IMR-90 (cell line): ENCODE data around the gene COLQ. TPM values are rescaled to one million over a fixed set of nuclear protein-coding genes. Genes with fewer than 3 reads are reported as not detected.

ENCODE experiments used
- ATAC-seq: fragments of 200-7000 bp; cut with Tn5 transposase; 2 replicates; pipeline ENCODE4 v1.9.1; 2020; ENCODE audit warnings: low read depth, mild to moderate bottlenecking, moderate library complexity
- BruUV-seq: library from RNA; stranded (reverse); fragments of 400-500 nt; replicated peaks from 2 replicates; lab custom pipeline; 2021; lab: Mats Ljungman, UMichigan
- CTCF ChIA-PET: fragments of 300-600 bp; formaldehyde crosslinking; extraction: SDS; loops from one replicate; lab custom pipeline; 2021; ENCODE audit warnings: antibody characterized with exemption; lab: Yijun Ruan, JAX
- POLR2A ChIA-PET: fragments of 300-600 bp; sonication (Branson Sonifier 250); formaldehyde crosslinking; loops from one replicate; lab custom pipeline; 2022; ENCODE audit warnings: antibody characterized with exemption; ENCODE audit not compliant: unreplicated experiment; lab: Charles Lee
- DNase-seq: peaks from one replicate; pipeline ENCODE4 v3.0.0; 2013
- H2AFZ ChIP-seq: replicated peaks from 2 replicates; pipeline ENCODE3; 2013; ENCODE audit warnings: low read length, mild to moderate bottlenecking; ENCODE audit not compliant: poor library complexity
- H2AK5ac ChIP-seq: 2 replicates; pipeline ENCODE4 v1.6.1; 2013; ENCODE audit warnings: low read depth, low read length, inconsistent platforms
- H2AK9ac ChIP-seq: replicated peaks from 2 replicates; pipeline ENCODE3; 2013; ENCODE audit warnings: mild to moderate bottlenecking, low read depth, low read length, moderate library complexity; ENCODE audit not compliant: poor library complexity
- H2BK120ac ChIP-seq: 2 replicates; pipeline ENCODE4 v1.6.1; 2013; ENCODE audit warnings: low read depth, low read length, inconsistent platforms
- H2BK15ac ChIP-seq: 3 replicates; pipeline ENCODE4 v1.6.1; 2013; ENCODE audit warnings: low read depth, low read length, inconsistent platforms
- H2BK20ac ChIP-seq: 2 replicates; pipeline ENCODE4 v1.6.1; 2013; ENCODE audit warnings: low read depth, mild to moderate bottlenecking, inconsistent platforms, low read length, moderate library complexity
- H2BK5ac ChIP-seq: 2 replicates; pipeline ENCODE4 v1.6.1; 2013; ENCODE audit warnings: mild to moderate bottlenecking, low read depth, low read length, inconsistent platforms; ENCODE audit not compliant: poor library complexity, severe bottlenecking
- H3K14ac ChIP-seq: replicated peaks from 2 replicates; pipeline ENCODE4 v1.6.1; 2013; ENCODE audit warnings: low read depth, low read length, inconsistent platforms
- H3K18ac ChIP-seq: 2 replicates; pipeline ENCODE4 v1.6.1; 2013; ENCODE audit warnings: low read depth, low read length, control low read depth
- H3K23ac ChIP-seq: 2 replicates; pipeline ENCODE4 v1.6.1; 2013; ENCODE audit warnings: low read depth, low read length, inconsistent platforms
- H3K27ac ChIP-seq: 2 replicates; pipeline ENCODE4 v1.5.1; 2013; ENCODE audit warnings: mild to moderate bottlenecking, control low read depth, low read length; ENCODE audit not compliant: insufficient read depth
- H3K27me3 ChIP-seq: 2 replicates; pipeline ENCODE4 v1.6.1; 2013; ENCODE audit warnings: low read length; ENCODE audit not compliant: control insufficient read depth, insufficient read depth
- H3K36me3 ChIP-seq: 2 replicates; pipeline ENCODE4 v1.6.1; 2013; ENCODE audit warnings: low read length, mixed read lengths; ENCODE audit not compliant: control insufficient read depth, insufficient read depth
- H3K4ac ChIP-seq: 2 replicates; pipeline ENCODE4 v1.6.1; 2013; ENCODE audit warnings: low read depth, low read length, inconsistent platforms
- H3K4me1 ChIP-seq: 2 replicates; pipeline ENCODE4 v1.6.1; 2013; ENCODE audit warnings: low read length, mixed read lengths; ENCODE audit not compliant: control insufficient read depth, insufficient read depth
- H3K4me2 ChIP-seq: 2 replicates; pipeline ENCODE4 v1.6.1; 2013; ENCODE audit warnings: low read depth, mild to moderate bottlenecking, control low read depth, low read length, moderate library complexity
- H3K4me3 ChIP-seq: 2 replicates; pipeline ENCODE4 v1.5.1; 2013; ENCODE audit warnings: low read depth, mild to moderate bottlenecking, control low read depth, low read length, moderate library complexity; ENCODE audit not compliant: insufficient read depth
- H3K56ac ChIP-seq: 2 replicates; pipeline ENCODE4 v1.6.1; 2013; ENCODE audit warnings: low read length, inconsistent platforms; ENCODE audit not compliant: insufficient read depth; ENCODE audit errors: extremely low read depth
- H3K79me1 ChIP-seq, 2 experiments: 2 replicates each; pipeline ENCODE4 v1.6.1; 2013; ENCODE audit warnings: low read length in 2 of 2, inconsistent platforms in 1 of 2, low read depth in 1 of 2
- H3K9ac ChIP-seq: 2 replicates; pipeline ENCODE4 v1.6.1; 2013; ENCODE audit warnings: low read depth, low read length, control low read depth
- H3K9me1 ChIP-seq: 2 replicates; pipeline ENCODE4 v1.6.1; 2013; ENCODE audit warnings: low read length, inconsistent platforms; ENCODE audit not compliant: insufficient read depth
- H3K9me3 ChIP-seq: 2 replicates; pipeline ENCODE4 v1.6.1; 2013; ENCODE audit warnings: low read length; ENCODE audit not compliant: control insufficient read depth, insufficient read depth
- H4K20me1 ChIP-seq: 2 replicates; pipeline ENCODE4 v1.6.1; 2013; ENCODE audit warnings: low read length, inconsistent platforms; ENCODE audit not compliant: insufficient read depth
- H4K5ac ChIP-seq: 2 replicates; pipeline ENCODE4 v1.6.1; 2013; ENCODE audit warnings: mild to moderate bottlenecking, low read depth, low read length, control low read depth
- H4K8ac ChIP-seq, 2 experiments: 2 replicates each; pipeline ENCODE4 v1.6.1; 2013; ENCODE audit warnings: low read depth in 2 of 2, low read length in 2 of 2, control low read depth in 1 of 2, inconsistent platforms in 1 of 2
- H4K91ac ChIP-seq: 2 replicates; pipeline ENCODE4 v1.6.1; 2013; ENCODE audit warnings: low read depth, low read length, inconsistent platforms; ENCODE audit not compliant: insufficient read depth
- BHLHE40 ChIP-seq: fragments of 150-350 bp; IDR thresholded peaks from 2 replicates; pipeline ENCODE4 v1.6.1; 2016; ENCODE audit warnings: mild to moderate bottlenecking, low read depth, low read length
- CEBPB ChIP-seq: IDR thresholded peaks from 2 replicates; pipeline ENCODE4 v1.6.1; 2012; ENCODE audit warnings: low read depth, low read length, improper control_type of control experiment
- CHD1 ChIP-seq: IDR thresholded peaks from 2 replicates; pipeline ENCODE4 v1.6.1; 2012; ENCODE audit warnings: low read depth, low read length, improper control_type of control experiment
- FOS ChIP-seq: fragments of 150-350 bp; IDR thresholded peaks from 2 replicates; pipeline ENCODE4 v1.6.1; 2016; ENCODE audit warnings: low read depth, low read length
- MAFK ChIP-seq: IDR thresholded peaks from 2 replicates; pipeline ENCODE4 v1.6.1; 2012; ENCODE audit warnings: low read depth, low read length, improper control_type of control experiment
- MAZ ChIP-seq: IDR thresholded peaks from 2 replicates; pipeline ENCODE4 v1.6.1; 2012; ENCODE audit warnings: low read depth, mild to moderate bottlenecking, low read length, improper control_type of control experiment, moderate library complexity, borderline replicate concordance
- MXI1 ChIP-seq: IDR thresholded peaks from 2 replicates; pipeline ENCODE4 v1.6.1; 2012; ENCODE audit warnings: low read depth, mild to moderate bottlenecking, low read length, moderate library complexity, borderline replicate concordance
- NFE2L2 ChIP-seq: fragments of 150-350 bp; IDR thresholded peaks from 2 replicates; pipeline ENCODE4 v1.6.1; 2016; ENCODE audit warnings: low read depth, mild to moderate bottlenecking, low read length
- POLR2A ChIP-seq: IDR thresholded peaks from 2 replicates; pipeline ENCODE4 v1.6.1; 2012; ENCODE audit warnings: mild to moderate bottlenecking, low read depth, low read length
- RAD21 ChIP-seq: IDR thresholded peaks from 2 replicates; pipeline ENCODE4 v1.6.1; 2012; ENCODE audit warnings: low read length, improper control_type of control experiment
- RCOR1 ChIP-seq: IDR thresholded peaks from 2 replicates; pipeline ENCODE4 v1.6.1; 2012; ENCODE audit warnings: mild to moderate bottlenecking, low read length, improper control_type of control experiment; ENCODE audit not compliant: insufficient replicate concordance
- RFX5 ChIP-seq: IDR thresholded peaks from 2 replicates; pipeline ENCODE4 v1.8.0; 2012; ENCODE audit warnings: low read depth, mild to moderate bottlenecking, low read length, moderate library complexity
- SMC3 ChIP-seq: fragments of 150-350 bp; IDR thresholded peaks from 2 replicates; pipeline ENCODE4 v1.6.1; 2016; ENCODE audit warnings: low read depth, mild to moderate bottlenecking, antibody characterized with exemption, low read length, moderate library complexity
- WGBS, 2 experiments: methylation state at CpG; one replicate each; pipeline versions ENCODE4 v1.1.5 to v1.1.7; 2013; ENCODE audit warnings: missing lambda C conversion rate in 2 of 2; ENCODE audit not compliant: insufficient read length in 1 of 2; ENCODE audit errors: extremely low coverage in 2 of 2; 5-methylcytosine and 5-hydroxymethylcytosine counted together
- dilution Hi-C: fragments of 300-500 bp; cut with HindIII; formaldehyde crosslinking; loops from one replicate; pipeline ENCODE4 v1.14.3; 2018; ENCODE audit warnings: low sequenced_read_pairs; ENCODE audit not compliant: unreplicated experiment
- in situ Hi-C: fragments of 300-500 bp; cut with MboI; formaldehyde crosslinking; loops from 3 replicates; pipeline ENCODE4 v1.14.3; 2019; ENCODE audit warnings: low sequenced_read_pairs, inconsistent platforms, mixed read lengths
- intact Hi-C: fragments of 100-400 bp; cut with micrococcal nuclease; formaldehyde crosslinking; loops from 2 replicates; pipeline ENCODE4 v1.10.0; 2022
- polyA plus RNA-seq, 3 experiments: library from polyadenylated mRNA; depleted of rRNA; stranded (reverse); fragments of >200 nt; gene quantifications; 2 replicates each; pipeline ENCODE4 v1.2.3, GENCODE V29; 2012; ENCODE audit warnings: low replicate concordance in 1 of 3
- total RNA-seq: library from RNA; depleted of rRNA; stranded (reverse); fragments of >200 nt; gene quantifications from 2 replicates; pipeline ENCODE4 v1.2.3, GENCODE V29; 2012
- TF ChIP-seq, protein P1 (sequence below): conservative IDR thresholded peaks from 2 replicates; pipeline ENCODE4 v1.5.1; 2012; ENCODE audit warnings: mild to moderate bottlenecking, low read depth, low read length, improper control_type of control experiment
- TF ChIP-seq, protein P2 (sequence below): fragments of 150-350 bp; IDR thresholded peaks from 2 replicates; pipeline ENCODE4 v1.6.1; 2016; ENCODE audit warnings: low read depth, mild to moderate bottlenecking, low read length, moderate library complexity, borderline replicate concordance
- TF ChIP-seq, protein P3 (sequence below): fragments of 150-350 bp; IDR thresholded peaks from 2 replicates; pipeline ENCODE4 v1.6.1; 2017; ENCODE audit warnings: mild to moderate bottlenecking, antibody characterized with exemption, low read length, low read depth

The COLQ gene
- total and polyA plus RNA-seq, 2 of the 4 experiments (the other 2 are of a cell fraction), result 0.18 to 0.65 TPM

DNA sequence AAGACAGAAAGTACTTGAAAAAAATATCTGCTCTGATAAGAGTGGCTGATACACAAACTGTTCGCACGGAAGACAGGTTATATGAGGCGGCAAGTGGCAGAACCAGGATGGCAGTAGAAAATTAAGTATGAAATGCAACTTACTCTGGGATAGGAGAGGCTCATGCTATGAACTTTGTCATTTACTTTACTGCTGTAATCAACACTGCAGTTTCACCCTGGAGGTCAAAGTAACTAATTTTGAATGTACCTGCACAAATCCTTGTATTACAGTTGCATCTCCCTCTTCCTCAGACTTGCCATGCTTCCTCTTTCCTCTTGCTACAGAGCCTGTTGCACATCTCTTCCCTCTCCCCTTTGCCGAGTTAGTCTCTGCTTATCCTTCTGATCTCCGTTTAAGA, 41.1 kb upstream of the COLQ start:
- TF ChIP-seq POLR2A (no peak), MAZ (no peak), MAFK (no peak), RFX5 (no peak), BHLHE40 (no peak), MXI1 (no peak), FOS (no peak), CEBPB (no peak), CHD1 (no peak), RCOR1 (no peak), RAD21 (no peak), NFE2L2 (no peak), SMC3 (no peak)
- TF ChIP-seq, protein P1, sequence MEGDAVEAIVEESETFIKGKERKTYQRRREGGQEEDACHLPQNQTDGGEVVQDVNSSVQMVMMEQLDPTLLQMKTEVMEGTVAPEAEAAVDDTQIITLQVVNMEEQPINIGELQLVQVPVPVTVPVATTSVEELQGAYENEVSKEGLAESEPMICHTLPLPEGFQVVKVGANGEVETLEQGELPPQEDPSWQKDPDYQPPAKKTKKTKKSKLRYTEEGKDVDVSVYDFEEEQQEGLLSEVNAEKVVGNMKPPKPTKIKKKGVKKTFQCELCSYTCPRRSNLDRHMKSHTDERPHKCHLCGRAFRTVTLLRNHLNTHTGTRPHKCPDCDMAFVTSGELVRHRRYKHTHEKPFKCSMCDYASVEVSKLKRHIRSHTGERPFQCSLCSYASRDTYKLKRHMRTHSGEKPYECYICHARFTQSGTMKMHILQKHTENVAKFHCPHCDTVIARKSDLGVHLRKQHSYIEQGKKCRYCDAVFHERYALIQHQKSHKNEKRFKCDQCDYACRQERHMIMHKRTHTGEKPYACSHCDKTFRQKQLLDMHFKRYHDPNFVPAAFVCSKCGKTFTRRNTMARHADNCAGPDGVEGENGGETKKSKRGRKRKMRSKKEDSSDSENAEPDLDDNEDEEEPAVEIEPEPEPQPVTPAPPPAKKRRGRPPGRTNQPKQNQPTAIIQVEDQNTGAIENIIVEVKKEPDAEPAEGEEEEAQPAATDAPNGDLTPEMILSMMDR, result no peak
- TF ChIP-seq, protein P2, sequence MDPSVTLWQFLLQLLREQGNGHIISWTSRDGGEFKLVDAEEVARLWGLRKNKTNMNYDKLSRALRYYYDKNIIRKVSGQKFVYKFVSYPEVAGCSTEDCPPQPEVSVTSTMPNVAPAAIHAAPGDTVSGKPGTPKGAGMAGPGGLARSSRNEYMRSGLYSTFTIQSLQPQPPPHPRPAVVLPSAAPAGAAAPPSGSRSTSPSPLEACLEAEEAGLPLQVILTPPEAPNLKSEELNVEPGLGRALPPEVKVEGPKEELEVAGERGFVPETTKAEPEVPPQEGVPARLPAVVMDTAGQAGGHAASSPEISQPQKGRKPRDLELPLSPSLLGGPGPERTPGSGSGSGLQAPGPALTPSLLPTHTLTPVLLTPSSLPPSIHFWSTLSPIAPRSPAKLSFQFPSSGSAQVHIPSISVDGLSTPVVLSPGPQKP, result no peak
- TF ChIP-seq, protein P3, sequence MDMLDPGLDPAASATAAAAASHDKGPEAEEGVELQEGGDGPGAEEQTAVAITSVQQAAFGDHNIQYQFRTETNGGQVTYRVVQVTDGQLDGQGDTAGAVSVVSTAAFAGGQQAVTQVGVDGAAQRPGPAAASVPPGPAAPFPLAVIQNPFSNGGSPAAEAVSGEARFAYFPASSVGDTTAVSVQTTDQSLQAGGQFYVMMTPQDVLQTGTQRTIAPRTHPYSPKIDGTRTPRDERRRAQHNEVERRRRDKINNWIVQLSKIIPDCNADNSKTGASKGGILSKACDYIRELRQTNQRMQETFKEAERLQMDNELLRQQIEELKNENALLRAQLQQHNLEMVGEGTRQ, result no peak
- no peak overlapping the region for H2AK5ac ChIP-seq
- H4K91ac ChIP-seq, result no peak overlapping the region
- H2AFZ ChIP-seq, result no peak overlapping the region
- intact Hi-C loops (no loop called here), dilution Hi-C loops (no loop called here), in situ Hi-C loops (no loop called here)
- H2BK5ac ChIP-seq, result no peak overlapping the region
- ATAC-seq (no peak), DNase-seq (no peak)
- WGBS, 2 experiments, result 100% methylated on average over 1 of the region's 5 CpGs; no CpG with 5 or more reads in 1 of the 2 experiments
- H3K9ac ChIP-seq, result no peak overlapping the region
- no peak overlapping the region for H3K14ac ChIP-seq
- CTCF ChIA-PET, result no interaction called here
- no peaks in the 10 kb centered on the region for H4K20me1 ChIP-seq
- H4K5ac ChIP-seq, result no peak overlapping the region
- no peak overlapping the region for H4K8ac ChIP-seq
- H3K27me3 ChIP-seq, result no peaks in the 10 kb centered on the region
- H3K79me1 ChIP-seq, result no peaks in the 10 kb centered on the region
- H3K23ac ChIP-seq, result no peak overlapping the region
- POLR2A ChIA-PET, result no interaction called here
- H3K9me1 ChIP-seq, result no peaks in the 10 kb centered on the region
- H2BK120ac ChIP-seq, result no peak overlapping the region
- H3K4me1 ChIP-seq, result no peaks in the 10 kb centered on the region
- no peak overlapping the region for H3K4me3 ChIP-seq
- H2BK20ac ChIP-seq, result no peak overlapping the region
- no peak overlapping the region for H2AK9ac ChIP-seq
- H3K4ac ChIP-seq, result no peak overlapping the region
- no peak overlapping the region for H2BK15ac ChIP-seq
- peaks cover 24% of the 10 kb centered on the region for H3K36me3 ChIP-seq
- no peak overlapping the region for H3K4me2 ChIP-seq
- no peak overlapping the region for H3K18ac ChIP-seq
- no peaks in the 10 kb centered on the region for H3K9me3 ChIP-seq
- H3K27ac ChIP-seq, result no peak overlapping the region
- H3K56ac ChIP-seq, result no peak overlapping the region
- BruUV-seq, result no TSS peak
